SIG-M5 treated with dmso at 0.1 percent for 504 hours (cell line): ENCODE measurements around the gene SELPLG.
"Not testable (repeated sequence)": the region's sequence is repeated elsewhere in the genome, so short reads cannot be mapped to it uniquely, and the experiment has no call there.

Experiments used
- DNase-seq: peaks from one replicate; lab custom pipeline; 2025; ENCODE audit not compliant: unreplicated experiment; lab: John Stamatoyannopoulos, UW

The SELPLG gene

DNA sequence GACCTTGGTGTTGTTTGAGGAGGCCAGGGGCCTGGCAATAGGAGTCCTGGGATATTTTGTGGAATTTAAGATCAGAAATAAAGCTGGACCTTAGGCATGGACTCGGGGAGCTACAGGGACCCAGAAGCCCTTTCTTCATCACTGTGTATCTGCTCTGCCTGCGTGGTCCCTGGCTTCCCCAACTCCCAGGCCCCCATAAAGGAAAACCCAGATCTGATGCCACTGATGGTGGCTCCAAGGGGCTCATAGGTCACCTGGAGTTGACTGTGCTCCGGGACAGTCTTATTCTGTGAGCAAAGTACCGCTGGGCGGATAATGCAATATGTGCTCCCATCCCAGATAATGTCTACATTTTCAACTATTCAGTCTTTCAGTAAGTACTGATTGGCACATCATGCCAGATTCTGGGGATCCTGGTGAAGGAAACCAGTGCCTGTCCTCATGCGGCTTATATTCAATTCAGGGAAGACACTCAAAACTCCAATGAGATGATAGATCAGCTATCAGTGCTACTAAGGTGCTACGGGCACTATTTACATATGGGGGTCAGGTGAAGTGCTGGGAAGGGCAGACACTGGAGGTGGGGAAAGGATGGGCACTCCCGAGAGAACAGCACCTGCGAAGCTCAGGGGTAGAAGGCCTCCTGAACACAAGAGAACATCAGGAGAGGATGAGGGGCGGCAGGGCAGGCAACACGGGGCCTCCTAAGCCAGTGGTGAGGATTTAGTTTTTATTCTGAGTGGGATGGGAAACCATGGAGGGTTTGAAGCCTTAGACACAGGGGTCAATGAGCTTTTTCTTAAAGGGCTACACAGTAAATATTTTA, 5.5 kb upstream of the SELPLG start:
- DNase-seq, result no peak

DNA sequence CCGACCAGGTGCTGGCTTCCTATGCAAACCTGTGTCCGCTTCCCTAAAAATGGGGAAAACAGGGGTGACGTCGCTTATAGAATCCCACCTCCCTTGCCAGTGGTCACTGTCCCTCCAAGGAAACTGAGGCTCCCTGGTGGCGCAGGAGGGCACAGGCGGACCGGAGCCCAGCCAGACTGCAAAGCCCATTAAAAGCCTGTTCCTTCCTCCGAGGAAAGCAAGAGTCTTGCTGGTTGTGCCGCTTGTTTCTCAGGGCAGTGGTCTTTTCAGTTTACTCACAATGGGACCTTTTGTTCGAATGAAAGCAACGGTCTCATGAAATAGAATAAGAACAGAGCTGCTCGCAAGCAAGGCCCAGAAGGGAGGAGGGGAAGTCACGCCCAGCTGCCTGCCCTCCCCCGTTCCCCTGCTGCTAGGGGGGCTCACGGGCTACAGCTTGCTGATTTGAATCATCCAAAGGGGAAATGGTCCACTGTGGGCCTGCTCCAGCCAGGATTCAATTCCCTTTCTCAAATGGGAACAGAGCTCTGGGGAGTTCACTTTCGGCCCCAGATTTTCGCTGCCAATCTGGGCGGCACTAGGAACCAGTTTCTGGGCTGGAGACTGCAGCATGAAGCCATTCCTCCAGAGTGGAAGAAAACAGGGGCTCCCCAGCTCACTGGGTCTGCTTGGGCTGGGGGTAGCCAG, 4.6 kb upstream of the SELPLG start:
- DNase-seq, result no peak

DNA sequence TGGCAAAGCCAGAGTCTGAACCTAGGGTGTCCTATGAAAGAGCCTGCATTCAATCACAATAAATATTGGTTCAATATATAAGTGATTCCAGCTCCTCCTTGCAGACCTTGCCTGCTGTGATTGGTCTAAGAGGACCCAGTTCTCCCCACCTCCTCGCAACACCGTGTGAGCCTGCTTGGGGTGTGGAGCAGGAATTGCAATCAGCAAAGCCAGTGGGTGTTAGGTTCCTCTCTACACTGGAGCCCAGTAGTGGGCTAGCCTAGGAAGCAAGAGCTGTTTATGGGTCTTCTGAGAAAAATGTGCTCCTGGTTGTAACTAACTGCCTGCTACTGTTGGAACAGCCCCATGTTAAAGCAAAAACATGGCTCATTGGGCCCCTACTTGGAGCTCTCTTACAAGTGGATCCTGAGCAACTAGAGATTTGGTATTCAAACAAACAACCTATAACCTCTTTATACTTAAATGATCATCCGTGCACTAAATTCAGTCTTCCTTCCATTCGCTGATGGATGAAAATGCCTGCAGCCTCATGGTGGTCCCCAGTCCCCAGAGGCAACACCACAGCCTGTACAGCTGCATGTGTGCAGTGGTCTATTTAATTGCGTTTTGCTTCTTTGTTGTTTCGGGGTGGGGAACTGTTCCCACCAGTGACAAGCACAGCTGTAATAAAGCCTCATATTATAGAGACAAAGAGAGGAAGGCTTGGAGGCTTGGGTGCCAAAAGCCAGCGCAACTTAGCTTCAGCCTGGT, 3.7 kb upstream of the SELPLG start:
- DNase-seq, result no peak

DNA sequence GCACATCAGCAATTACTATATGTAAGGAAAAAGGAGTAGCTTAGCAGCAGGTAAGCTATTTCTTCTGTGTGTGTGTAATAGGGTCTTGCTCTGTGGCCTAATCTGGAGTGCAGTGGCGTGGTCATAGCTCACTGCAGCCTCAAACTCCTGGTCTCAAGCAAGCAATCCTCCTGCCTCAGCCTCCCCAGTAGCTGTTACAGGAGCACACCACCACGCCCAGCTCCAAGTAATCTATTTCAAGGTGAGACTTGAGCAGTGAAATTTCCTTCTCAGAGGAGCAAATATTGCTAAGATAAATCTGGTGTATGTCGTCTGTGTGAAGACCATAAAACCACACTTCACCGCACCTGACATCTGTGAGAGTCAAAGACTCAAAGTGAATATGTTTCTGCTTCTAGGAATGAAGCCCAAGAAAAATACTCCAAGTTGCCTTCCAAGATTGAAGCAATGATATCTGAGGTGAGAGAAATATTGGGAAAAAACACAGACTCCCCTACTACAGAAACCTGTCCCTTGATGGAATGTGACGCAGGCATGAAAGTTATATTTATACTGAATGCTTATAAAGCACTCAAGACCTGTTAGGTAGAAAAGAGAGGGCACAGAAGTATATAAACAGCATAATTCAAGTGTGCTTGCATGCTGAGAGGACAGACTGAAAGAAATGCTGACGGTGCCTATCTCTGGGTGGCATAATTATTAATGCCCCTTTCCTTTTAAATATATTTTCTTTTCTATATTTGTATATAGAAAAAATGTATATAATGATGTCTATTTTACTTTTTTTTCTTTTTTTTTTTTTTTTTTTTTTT, 2.5 kb upstream of the SELPLG start:
- no peak for DNase-seq

DNA sequence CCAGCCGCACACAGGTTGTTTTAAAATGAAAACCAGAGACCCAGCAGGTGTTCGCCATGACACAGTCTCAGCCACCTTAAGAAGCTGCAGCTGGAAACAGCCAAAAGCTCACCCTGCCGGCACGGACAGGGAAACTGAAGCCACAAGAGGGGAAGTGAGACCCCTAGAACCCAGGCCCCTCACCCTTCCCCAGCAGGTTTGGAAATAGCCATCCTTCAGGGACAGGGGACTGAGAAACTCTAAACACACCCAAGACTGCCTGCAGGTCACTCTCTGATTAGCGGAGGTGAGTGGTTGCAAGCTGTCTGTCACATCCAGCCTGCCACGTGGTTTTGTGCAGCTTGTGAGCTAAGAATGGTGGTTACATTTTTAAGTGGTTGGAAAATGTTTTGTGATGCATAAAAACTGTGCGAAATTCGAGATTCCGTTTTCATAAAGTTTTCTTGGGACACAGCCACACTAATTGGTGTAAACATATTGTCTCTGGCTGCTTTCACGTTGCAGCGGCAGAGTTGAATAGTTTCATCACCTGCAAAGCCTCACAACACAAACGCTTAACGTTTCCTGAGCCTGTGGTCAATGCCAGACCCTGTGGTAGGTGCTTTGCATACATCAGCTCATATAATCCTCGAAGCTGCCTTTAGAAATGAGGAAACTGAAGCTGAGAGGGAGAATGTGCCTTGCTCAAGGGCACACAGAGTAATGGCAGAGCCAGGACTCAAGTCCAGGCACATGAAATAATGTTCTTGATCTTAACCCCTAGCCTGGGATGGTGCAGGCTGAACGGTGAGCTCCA, 1.7 kb upstream of the SELPLG start:
- DNase-seq, result peak; percentile 95

DNA sequence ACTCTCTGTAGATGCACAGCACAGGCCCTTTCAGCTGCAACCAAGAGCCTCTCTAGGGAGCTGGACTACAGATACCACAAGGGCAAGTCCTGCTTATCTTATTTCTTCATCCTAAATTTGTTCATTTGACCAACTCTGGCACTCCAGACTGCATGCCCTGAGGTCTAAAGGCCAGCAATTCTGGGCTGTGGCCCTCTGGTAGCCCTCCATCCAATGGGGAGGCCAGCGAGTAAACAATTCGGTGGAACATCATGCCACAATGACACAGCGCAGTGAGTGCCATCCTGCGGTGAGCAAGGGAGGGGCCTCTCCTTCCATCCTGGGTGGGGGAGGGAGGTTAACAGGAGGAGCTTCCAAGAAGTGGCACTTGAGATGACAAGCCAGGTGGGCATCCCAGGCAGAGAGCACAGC, 652 bp upstream of the SELPLG start:
- peak; percentile 84 for DNase-seq

DNA sequence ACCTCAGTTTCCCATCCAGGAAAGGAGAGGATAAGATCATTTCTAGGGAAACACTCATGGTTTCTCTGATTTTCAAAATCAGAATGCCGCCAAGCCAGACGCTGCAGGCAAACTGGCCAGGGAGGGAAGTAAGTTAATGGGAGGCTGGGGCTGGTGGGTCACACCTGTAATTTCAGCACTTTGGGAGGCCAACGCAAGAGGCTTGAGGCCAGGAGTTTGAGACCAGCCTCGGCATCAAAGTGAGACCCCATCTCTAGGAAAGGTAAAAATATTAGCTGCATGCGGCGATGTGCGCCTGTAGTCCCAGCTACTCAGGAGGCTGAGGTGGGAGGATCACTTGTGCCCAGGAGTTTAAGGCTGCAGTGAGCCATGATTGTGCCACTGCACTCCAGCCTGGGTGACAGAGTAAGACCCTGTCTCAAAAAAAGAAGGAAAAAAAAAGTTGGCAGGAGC, 587 bp downstream of the SELPLG start:
- no peak for DNase-seq

DNA sequence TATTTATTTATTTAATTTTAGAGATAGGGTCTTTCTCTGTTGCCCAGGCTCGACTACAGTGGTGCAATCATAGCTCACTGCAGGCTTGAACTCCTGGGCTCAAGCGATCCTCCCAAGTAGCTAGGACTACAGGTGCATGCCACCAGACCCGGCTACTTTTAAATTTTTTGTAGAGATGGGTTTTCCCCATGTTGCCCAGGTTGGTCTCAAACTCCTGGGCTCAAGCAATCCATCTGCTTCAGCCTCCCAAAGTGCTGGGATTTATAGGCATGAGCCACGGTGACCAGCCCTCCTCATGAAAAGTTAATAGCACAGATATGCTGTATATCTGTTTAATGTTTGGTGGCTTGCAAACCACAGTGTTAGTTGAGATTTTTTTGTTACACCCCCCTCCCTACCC, 2.4 kb downstream of the SELPLG start:
- not testable (repeated sequence) for DNase-seq

DNA sequence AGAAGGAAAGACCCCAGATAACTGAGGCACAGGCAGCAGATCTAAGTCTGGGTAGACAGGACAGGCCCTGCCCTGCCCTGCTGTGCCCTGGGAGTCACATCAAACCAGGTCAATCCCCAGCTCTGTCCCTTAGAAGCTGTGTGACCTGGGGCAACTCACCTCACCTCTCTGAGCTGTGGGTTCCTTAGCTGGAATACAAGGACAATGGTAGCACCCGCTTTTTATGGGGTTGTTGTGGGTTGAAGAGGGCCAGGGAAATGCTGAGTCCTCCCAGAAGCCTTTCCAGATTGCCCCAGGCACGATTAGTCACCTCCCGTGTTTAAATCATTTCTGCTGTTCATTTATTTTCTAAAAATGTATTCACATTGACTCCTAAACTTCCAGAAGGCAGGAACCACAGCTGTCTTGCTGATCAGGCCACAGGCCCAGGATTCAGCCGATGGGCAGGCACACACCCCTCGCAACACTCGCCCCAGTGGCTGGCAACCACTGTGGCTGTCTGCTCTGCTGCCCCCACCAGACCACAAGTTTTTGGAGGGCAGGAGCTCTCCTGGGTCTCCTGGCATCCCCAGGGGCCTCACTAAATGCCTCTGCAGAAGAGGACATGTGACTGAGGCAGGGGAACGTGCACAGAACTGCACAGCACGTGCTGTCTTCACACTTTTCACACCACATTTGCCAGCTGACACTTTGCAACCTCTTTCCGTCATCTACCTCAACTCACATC, 3.0 kb downstream of the SELPLG start:
- peak; percentile 14 for DNase-seq

DNA sequence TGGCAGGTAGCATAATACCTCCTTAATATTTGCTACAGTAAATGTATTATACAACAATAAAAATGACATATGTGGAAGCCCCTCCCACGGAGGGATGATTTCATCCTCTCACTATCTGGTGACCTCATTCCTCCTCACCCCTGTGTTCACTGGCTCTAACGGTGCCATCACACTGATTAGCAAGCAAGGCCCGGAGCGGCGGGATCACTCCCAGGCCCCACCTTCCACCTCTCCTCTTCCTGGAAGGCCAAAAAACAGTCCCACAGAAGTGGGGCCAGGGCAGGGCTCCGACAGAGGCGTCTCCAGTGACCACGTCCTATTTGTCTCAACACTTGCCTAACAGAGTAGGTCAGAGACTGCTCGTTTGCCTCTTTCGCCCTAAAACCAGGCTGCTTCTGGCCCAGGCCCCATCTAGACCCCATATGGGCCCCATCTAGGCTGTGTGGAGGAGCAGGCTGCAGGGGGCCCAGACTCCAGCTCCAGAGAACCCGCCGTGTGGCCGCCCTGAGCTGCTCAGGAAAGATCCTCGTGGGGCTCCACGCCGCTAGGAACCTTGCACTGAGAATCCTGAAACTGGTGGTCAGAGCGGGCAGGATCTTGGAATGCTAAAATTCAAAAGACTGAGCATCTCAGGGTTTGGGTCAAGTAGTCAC, 3.7 kb downstream of the SELPLG start:
- DNase-seq, result no peak

DNA sequence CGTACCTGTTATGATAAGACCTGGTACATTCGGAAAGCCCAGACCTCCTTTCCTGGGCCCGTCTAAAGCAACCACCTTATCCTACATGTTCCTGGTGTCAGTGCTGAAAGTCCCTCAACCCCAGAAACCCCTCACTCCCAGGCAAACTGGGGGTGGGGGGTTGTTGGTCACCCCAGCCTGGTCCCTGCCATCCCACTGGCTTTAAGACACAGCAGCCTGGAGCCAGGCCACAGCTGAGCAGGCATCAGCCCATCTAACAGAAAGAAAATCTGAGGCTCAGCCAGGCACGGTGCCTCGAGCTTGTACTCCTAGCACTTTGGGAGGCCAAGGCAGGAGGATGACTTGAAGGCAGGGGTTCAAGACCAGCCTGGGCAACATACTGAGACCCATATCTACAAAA, 4.5 kb downstream of the SELPLG start:
- no peak for DNase-seq

DNA sequence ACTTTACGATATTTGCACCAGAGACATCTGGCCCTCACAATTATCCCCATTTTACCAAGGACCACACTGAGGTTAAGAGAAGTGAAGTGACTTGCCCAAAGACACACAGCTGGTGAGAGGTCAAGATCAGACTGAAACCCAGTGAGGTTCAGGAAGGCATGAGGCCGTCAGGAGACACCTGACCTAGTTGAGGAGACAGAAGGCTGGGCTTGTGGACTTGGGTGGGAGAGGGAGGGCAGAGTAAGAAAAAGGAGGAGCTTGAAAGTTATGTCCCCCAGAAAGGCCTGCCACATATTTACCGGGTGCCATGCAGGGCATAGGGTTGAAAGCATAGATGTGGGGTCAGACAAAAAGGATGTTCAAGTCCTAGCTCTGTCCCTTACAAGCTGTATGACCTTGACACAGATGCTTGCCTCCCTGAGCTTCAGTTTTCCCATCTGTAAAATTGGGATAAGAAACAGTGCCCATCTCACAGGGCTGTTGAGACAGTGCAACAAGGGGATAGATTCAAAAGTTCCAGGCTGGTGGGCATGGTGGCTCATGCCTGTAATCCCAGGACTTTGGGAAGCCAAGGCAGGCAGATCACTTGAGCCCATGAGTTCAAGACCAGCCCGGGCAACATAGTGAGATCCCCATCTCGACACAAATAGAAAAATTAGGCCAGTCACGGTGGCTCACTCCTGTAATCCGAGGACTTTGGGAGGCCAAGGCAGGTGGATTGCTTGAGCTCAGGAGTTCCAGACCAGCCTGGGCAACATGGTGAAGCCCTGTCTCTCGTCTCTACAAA, 6.4 kb downstream of the SELPLG start:
- DNase-seq, result no peak

DNA sequence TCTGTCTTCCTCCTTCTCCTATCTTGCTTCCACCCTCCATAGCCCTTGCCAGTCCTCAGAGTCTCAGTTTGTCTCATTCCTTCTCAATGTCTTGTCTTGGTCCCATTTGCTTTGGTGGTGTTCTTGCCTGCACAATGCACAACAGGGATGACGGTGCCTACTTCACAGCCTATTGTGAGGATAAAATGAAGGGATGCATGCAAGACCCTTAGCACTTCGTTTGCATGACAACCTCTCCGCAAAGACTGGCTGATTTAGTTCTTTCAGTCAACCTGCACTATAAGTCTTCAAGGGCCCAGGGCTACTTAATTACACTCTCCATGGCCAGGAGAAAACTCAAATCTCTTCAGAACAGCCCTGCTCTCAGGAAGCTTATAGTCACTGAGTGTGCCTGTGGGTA, 8.5 kb downstream of the SELPLG start:
- no peak for DNase-seq

DNA sequence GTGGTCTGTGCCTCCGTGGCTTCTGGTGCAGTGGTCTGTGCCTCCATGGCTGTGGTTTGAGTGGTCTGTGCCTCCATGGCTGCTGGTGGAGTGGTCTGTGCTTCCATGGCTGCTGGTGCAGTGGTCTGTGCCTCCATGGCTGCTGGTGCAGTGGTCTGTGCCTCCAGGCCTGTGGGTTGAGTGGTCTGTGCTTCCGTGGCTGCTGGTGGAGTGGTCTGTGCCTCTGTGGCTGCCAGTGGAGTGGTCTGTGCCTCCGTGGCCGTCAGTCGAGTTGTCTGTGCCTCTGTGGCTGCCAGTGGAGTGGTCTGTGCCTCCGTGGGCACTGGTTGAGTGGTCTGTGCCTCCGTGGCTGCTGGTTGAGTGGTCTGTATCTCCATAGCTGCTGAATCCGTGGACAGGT, 10.1 kb downstream of the SELPLG start:
- DNase-seq, result no peak

DNA sequence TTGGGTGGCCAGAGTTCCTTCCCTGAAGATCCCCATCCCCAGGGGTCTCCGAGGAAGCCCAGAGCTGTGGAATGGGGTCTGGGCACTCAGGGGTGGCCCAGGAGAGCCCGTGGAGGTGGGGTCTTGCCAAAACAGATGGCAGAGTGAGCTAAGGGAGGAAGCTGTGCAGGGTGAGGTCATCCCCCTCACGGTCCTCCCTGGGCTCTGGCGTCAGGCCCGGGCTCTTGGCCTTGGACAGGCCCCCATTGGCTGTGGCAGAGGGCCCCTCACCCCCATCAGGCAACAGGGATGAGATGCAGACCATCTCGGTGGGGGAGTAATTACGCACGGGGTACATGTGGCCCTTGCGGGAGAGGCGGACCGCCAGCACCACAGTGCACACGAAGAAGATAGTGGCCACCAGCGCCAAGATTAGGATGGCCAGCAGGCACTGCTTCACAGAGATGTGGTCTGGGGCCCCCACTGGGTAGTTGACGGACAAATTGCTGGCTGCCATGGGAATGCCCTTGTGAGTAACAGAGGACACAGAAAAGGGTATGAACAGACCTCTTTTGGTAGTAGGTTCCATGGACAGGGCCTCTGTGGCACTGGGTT, 10.7 kb downstream of the SELPLG start:
- DNase-seq, result no peak

DNA sequence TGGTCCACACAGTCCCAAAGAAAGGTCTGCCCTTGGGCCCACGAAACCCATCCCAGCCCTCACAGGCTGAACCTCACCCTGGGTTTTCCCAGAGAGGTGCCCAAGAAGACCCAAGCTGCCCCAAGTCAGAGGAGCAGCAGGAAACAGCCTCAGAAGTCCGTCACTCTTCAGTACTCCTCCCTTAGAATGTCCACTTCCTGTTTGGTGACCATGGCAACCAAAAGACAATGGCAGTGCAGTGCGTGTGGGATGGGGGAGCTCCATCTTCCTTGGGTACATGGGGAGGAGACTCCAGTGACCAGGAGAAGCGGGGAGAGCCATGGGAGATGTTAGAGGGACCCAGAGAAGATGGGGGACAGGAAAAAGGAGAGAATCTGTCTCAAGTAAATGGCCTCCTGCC, 11.3 kb downstream of the SELPLG start:
- peak; percentile 16 for DNase-seq

DNA sequence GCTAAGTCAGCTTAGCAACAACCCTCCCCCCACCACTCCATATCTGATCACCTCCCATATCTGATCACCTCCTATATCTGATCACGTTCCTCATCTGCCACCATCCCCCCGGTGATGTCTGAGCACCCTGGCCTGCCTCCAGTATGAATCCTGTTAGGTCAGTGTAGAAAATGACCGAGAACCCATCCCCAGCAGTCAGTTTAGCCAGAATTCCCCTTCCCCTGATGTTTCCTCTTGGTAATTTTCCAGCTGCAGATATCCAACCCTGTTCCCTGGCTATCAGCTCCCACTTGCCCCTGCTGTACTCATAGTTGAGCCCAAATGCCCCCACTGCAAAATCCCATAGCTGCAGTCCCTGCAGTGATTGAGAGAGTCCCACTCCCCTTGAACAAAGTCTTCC, 12.5 kb downstream of the SELPLG start:
- no peak for DNase-seq
